Hematopoietic multipotent progenitor cell treated with erythropoietin and hydrocortisone succinate and interleukin-3 and kit ligand, for 4 days (in vitro differentiated cells): Measurements from ENCODE around the gene KRTAP23-1.

ENCODE experiments used
- DNase-seq: peaks from one replicate; pipeline ENCODE4 v3.0.0-alpha.2; 2015

The KRTAP23-1 gene

DNA sequence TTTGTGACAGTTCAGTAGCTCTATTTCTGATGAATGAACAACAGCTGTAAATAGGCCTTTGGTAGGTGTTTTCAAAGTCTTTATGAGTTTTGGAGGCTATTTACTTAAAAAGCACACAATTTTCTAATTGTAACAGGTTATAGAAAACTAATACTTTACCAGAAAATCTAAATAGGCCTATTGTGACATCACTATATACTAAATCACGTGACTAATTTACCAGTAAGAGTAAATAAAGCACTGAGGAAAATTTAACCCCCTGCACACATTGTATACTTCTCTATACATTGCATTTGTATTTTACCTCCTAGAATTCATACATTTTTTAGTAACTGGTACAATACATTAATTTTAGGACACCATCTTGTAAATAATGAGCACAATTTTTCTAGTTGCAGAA, 43.3 kb downstream of the KRTAP23-1 start:
- DNase-seq: no peak
